HG03135 (cell line): ENCODE measurements around the gene FMNL1.

Experiments used
- ATAC-seq: cut with Tn5 transposase; IDR thresholded peaks from one replicate; pipeline ENCODE4 v1.9.1; 2021; ENCODE audit warnings: mild to moderate bottlenecking, moderate library complexity; ENCODE audit not compliant: unreplicated experiment

FMNL1 gene

DNA sequence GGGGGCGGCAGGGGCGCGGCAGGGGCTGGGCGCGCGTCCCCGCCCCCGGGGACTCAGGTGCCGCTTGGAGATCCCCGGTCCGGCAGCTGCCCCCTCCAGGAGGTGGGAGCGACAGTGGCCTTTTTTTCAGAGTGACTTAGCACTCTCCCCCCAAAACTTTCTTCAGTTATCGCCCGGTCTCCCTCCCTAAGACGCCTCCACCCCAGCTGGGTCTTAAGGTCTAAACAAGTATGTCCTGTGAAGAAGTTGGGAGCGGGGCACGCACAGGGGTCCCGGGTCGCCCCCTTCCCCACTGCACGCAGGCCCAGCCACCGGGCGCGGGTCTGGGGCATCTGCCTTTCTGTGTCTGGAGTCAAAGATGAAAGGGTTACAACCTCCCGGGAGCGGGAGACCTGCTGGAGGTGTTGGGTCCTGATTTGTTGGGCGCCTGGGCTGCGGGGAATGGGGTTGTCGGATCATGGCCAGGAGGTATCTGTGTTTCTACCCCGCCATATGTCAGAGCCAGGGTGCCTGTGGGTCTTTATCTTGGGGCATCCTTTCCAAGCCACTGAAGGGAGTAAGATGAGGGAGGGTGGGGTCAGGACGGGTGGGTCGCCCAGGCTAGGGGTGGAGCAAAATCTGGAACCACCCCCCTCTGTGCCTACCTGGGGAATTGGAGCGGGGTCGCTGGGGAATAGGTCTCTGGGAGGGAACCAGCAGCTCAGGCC lies 757 bp downstream of the FMNL1 start:
- ATAC-seq = no peak

GRCh38 chr17:45222996-45223538 lies 1.4 kb downstream of the FMNL1 start:
- ATAC-seq = no peak

GRCh38 chr17:45223539-45224528 lies 2.1 kb downstream of the FMNL1 start:
- ATAC-seq = no peak

DNA sequence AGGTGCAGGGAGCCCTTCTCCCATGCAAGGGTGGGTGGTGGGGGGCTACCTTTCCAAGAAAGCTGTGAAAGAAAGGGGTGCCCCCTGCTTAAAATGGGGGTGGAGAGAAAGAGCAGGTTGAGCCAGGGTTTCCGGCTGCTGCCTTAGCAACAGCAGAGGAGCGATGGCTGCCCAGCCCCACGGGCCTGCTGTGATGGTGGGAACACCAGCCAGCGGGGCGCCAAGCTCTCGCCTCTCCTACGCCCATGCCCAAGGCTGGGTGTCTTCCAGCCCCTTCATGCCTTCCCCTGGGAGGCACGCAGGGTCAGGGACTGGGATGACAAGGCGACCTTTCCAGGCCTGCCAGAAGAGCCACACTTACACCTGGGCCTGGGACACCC lies 3.0 kb downstream of the FMNL1 start:
- ATAC-seq = no peak

DNA sequence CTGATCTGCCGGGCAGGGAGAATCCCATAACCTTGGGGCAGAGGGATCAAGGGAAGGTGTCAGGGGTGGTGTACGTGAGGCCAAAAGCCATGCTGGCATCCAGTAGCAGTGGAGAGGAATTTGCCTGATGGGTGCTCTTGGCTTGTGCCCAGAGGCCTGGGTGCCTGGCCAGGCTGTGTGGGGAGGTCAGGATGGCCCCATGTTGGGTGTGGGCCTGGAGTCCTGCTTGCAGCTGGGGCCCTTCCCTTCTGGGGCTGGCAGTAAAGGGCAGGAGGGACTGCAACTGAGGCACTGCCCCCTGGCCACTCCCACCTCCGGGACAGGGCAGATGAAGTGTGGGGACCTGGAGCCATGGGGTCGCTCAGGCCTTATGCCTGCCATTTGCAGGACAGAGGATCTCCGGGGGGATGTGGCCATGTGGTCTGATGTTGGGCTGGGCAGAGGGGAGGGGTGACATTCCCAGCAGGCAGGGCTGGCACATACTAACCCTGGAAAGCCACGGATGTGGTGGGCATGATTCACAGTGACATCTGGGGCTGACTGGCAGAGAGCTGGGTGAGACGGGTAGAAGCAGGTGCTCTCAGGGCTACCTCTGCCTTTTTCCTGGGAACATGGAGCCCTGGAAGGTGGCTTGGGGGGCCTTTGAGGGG lies 3.5 kb downstream of the FMNL1 start:
- no peak for ATAC-seq

GRCh38 chr17:45225964-45226530 lies 4.4 kb downstream of the FMNL1 start:
- ATAC-seq = peak; percentile 35

GRCh38 chr17:45226576-45226975 lies 4.9 kb downstream of the FMNL1 start:
- no peak for ATAC-seq

DNA sequence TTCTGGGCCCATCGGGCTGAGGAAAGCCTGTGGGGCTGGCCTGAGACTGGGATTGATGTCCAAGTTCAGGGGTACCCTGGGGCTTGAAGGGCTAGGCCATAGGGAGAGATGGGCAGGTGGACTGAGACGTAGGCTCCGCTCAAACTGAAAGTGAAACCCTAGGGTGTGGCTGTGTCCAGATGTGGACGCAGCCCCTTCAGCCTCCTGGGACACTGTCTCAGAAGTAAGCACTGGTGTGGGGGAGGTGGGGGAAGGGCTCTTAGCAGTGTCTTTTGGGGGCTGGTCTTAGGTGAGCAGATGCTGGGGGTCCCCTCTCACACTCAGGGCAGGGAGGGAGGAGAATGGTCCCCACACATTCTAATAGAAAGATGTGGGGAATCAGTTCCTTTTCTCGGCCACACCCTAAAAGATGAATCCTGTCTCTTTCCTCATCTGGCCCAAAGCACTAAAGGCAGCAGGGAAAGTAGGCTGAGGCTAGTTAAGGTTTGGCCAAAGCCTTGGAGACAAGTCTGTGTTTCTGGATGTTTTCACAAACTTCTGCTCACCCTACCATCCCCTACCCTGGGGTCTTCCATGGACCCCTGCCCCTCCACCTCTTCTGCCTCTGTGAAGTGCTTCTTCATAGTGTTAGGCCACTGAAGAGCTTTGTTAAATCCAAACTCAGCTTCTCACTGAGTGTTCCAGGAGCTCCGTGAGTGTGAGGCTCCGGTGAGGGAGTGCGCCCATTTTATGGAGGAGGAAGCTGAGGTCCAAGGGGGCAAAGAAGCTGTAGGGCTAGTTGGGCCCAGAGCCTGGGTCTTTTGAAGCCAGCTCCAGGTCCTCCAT lies 5.6 kb downstream of the FMNL1 start:
- peak; percentile 20 for ATAC-seq

DNA sequence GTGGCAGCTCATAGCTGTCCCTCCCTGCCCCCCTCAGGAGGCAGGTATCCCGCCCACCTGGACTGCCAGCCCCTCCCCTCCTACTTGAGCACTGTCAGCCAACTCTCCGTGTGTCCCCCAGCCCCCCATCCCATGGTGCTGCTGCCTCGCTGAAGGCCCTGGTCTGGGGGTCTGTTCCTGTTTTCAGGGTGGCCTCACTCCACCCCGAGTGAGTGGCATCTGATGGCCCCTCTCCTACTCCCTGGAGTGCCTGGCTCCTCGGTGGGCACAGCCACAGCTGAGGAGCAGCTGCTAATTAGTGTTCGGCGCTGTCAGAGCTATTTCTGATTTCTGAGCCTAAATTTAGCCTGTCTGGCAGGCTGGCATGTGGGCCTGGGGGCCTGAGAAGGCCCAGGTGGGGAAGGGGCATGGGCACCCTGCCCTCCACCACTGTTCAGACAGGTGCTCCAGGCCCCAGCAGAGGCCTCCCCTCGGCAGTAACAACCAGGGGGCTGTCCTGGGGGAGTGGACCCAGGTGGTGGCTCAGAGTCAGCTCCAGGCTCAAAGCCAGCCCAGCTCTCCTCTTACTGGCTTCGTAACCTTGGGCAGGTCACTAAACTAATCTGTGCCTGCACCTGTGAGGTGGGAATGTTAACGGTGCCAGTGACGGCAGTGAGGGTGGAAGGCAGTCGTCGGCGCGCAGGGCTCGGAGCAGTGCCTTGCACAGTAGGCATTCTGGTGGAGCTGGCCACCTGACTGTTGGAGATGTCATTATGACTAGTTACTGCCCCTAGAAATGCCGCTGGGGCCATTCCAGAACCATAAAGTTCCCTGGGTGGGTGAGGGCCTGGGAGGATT lies 6.5 kb downstream of the FMNL1 start:
- ATAC-seq = no peak

DNA sequence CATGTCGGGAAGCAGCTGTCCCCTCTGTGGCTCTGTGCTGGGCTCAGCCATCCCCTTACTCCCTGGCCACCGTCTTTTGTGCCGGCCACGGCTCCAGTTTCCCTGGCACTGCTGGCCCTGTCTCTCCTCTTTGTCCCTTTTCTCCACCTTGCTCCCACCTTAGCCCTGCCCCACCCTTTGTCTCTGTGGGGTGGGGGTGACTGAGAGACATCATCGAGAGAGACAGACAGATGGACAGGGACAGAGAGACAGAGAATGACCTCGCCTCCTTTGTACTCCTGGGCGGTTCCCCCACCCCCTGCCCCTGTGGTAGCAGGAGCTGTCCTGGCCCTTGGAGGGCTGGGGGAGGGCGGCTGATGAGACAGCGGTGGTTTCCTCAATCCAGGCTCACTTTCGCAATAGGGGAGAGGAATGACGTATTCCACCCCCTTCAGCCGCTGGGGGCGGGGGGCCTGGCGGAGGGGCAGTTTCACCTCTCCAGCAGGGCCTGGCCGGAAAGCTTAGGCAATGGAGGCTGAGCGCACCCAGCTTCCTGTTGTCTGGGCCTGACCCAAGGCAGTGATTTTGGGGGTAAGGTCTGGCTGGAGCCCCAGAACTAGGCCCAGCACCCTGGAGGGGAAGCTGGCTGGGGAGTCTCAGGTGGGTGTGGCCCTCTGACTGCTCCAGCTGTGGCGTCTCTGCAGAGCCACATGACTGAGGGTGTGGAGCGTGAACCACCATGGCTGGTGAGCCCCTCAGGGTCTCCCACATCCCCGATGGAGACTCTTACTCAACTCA lies 7.3 kb downstream of the FMNL1 start:
- peak; percentile 40 for ATAC-seq

DNA sequence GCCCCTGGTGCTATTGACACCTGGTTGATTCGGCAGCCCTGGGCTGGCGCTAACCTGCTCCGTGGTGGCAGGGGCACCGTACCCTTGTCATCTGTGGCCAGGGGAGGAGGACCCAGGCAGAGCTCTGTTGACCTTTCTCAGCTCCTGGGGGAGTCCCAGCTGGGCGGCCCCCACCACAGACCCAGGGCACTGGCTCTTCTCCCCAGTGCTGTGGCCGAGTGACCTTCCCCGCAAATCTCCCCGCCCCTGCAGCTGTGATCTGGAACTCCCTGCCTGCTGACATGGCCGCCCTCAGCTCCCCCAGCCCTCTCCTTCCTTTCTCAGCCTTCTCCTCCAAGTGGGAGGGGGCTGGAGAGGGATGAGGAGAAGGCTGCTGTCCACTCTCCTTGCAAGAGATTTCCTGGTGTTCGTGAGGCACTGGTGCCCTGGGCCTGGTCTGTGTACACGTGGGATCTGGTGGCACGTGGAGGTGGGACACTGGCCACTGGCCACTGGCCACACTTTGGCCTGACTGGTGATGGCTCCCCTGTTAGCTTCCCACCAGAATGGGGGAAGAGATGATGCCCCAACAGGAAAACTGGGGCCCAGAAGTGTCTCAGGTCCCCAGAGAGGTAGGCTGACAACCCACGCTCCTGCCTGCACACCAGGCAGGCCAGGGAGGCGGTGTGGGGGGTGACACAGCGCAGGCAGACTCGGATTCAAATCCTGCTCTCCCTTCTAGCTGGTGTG lies 8.2 kb downstream of the FMNL1 start:
- no peak for ATAC-seq

DNA sequence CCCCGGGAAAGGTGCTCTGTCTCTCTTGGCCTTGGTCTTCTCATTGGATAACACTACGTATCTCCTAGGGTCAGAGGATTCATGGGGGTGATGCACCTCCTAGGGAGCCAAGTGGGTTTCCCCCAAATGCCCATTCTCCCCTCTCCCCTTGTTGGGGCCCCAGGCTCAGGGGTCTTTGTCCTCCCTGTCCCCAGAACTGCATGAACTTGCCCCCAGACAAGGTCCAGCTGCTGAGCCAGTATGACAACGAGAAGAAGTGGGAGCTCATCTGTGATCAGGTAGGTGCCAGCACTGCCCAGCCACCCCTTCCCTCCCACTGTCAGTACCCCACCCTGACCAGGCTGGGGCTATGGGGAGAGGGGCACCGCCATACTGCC lies 8.7 kb downstream of the FMNL1 start:
- no peak for ATAC-seq

DNA sequence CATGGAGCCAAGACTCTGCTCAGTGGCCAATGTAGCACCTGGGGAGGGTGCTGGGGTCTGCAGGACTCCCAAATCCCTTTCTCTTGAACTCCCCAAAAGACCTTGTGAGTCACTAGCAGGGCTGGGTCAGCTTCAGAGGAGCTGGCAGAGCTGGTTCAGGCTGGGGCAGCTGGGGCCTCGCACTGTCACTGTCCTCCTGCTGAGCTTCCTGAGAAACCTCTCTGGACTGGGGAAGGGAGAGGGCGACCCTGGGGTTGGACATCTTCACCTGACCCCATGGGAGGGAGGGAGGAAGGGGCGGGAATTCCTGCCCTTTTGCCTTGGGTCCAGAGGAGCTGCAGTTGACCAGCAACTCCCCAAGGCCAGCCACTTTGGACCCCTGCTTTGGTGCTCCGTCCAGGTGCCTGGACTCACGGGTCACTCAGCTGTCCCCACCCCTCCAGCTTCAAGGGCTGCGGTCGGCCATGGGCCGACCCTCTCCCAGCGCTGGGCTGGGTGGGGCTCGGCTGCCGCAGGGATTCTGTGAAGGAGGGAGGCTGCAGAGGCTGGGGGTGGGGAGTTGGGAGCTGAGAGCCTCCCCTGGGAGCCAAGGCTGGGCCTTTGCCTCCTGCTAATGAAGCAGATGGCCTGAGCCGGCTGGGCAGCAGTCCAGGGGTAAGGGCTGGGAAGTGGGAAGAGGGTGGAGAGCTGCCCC lies 9.2 kb downstream of the FMNL1 start:
- ATAC-seq = no peak

DNA sequence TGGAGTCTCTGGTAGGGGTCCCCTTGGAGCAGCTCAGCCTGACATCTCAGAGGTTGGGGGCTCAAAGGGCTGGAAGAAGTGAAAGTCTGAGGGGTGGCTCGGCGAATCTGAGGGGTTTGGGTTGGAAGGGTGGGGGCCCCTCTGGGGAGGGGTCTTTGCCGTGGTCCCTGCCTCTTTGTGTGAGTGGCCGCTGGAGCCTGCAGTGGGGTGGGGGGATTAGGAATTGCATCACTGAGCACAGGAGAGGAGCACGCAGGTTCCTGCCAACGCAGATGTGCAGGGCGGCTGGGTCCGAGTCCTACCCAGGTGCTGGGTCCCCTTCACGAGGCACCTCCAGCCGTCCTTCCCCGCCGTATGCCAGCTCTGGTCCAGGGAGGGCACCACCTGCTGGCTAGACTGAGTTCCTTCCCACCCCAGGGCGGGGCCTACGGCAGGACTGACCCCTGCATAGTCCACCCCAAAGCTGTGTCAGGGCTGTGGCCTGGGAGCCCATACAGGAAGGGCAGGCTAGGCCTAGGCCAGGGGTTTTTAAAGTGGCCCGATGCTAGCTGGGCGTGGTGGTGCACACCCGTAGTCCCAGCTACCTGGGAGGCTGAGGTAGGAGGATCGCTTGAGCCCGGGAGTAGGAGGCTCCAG lies 9.9 kb downstream of the FMNL1 start:
- ATAC-seq = no peak

GRCh38 chr17:45232514-45233422 lies 11.1 kb downstream of the FMNL1 start:
- ATAC-seq = no peak

DNA sequence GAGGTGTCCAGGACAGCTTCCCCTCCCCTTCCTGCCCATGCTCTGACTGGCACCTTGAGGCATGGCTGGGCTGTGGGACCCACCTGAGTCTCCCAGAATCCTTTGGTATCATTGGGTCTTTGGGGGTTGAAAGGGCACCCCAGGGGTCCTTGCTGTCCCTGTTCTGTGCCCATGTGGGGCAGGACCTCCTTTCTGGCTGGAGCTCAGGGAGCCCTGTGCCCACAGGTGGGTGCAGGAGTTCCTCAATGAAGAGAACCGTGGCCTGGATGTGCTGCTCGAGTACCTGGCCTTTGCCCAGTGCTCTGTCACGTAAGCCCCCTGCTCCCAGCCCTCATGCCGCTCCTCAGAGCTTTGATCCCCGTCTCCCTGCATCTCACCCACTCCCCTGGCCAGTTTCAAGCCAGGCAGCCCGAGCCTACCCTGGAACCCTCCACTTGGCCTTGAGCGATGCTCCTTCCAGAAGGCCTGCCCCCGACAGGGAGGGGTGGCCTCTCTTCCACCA lies 11.8 kb downstream of the FMNL1 start:
- no peak for ATAC-seq
